DMS153 treated with DMSO at 0.1 percent for 48 hours (cell line): ENCODE data around the gene RHEBL1.
"Not testable (repeated sequence)": the region's sequence is repeated elsewhere in the genome, so short reads cannot be mapped to it uniquely, and the experiment has no call there.

Experiments used
- DNase-seq: peaks from one replicate; lab custom pipeline; 2025; ENCODE audit not compliant: unreplicated experiment; lab: John Stamatoyannopoulos, UW

RHEBL1 gene

GRCh38 chr12:49089821-49090773 is 20.3 kb upstream of the RHEBL1 start:
- no peak for DNase-seq

GRCh38 chr12:49088932-49089330 is 19.2 kb upstream of the RHEBL1 start:
- DNase-seq = no peak

GRCh38 chr12:49088150-49088931 is 18.6 kb upstream of the RHEBL1 start:
- peak; percentile 90 for DNase-seq

GRCh38 chr12:49086116-49086515 is 16.3 kb upstream of the RHEBL1 start:
- DNase-seq = no peak

GRCh38 chr12:49084438-49084837 is 14.7 kb upstream of the RHEBL1 start:
- DNase-seq = no peak

- no peak for DNase-seq
Observed at GRCh38 chr12:49079793-49080192, 10.0 kb upstream of the RHEBL1 start.

- DNase-seq = no peak
Observed at GRCh38 chr12:49070971-49071370, 1.2 kb upstream of the RHEBL1 start.

GRCh38 chr12:49068879-49069506 is 786 bp downstream of the RHEBL1 start:
- no peak for DNase-seq

GRCh38 chr12:49066120-49066519 is 3.7 kb downstream of the RHEBL1 start:
- no peak for DNase-seq

GRCh38 chr12:49064767-49065152 is 5.0 kb downstream of the RHEBL1 start:
- no peak for DNase-seq

- DNase-seq = not testable (repeated sequence)
Observed at GRCh38 chr12:49061916-49062315, 7.9 kb downstream of the RHEBL1 start.

GRCh38 chr12:49061157-49061650 is 8.6 kb downstream of the RHEBL1 start:
- DNase-seq = no peak

GRCh38 chr12:49060237-49061156 is 9.3 kb downstream of the RHEBL1 start, which contains the start of gene KMT2D:
TSS of gene KMT2D (minus strand) at chr12:49060794. CDS start at chr12:49055324, 5,470 bp downstream.
- DNase-seq = peak; percentile 89

GRCh38 chr12:49059299-49060171 is 10.2 kb downstream of the RHEBL1 start:
- no peak for DNase-seq

- no peak for DNase-seq
Observed at GRCh38 chr12:49059045-49059298, 10.8 kb downstream of the RHEBL1 start.

- DNase-seq = no peak
Observed at GRCh38 chr12:49058366-49059044, 11.3 kb downstream of the RHEBL1 start.

- DNase-seq = no peak
Observed at GRCh38 chr12:49057888-49058287, 11.9 kb downstream of the RHEBL1 start.

GRCh38 chr12:49055978-49056754 is 13.6 kb downstream of the RHEBL1 start:
- DNase-seq = no peak
